Caco-2 (cell line): ENCODE data around the gene BDKRB2. TPM values are rescaled to one million over a fixed set of nuclear protein-coding genes. Genes with fewer than 3 reads are reported as not detected.

Source experiments
- BruUV-seq: library from RNA; stranded (reverse); fragments of 400-500 nt; replicated peaks from 2 replicates; lab custom pipeline; 2021; lab: Mats Ljungman, UMichigan
- CTCF ChIA-PET: fragments of 300-600 bp; sonication (Branson Sonifier 250); formaldehyde crosslinking; loops from one replicate; lab custom pipeline; 2022; ENCODE audit warnings: antibody characterized with exemption; lab: Charles Lee
- POLR2A ChIA-PET: fragments of 300-600 bp; sonication (Branson Sonifier 250); formaldehyde crosslinking; loops from one replicate; lab custom pipeline; 2022; ENCODE audit warnings: antibody characterized with exemption; lab: Charles Lee
- DNase-seq, 2 experiments: peaks; one replicate each; pipeline versions ENCODE4 v3.0.0 to v3.0.0-alpha.2; 2020 to 2022
- H3K27me3 ChIP-seq: replicated peaks from 2 replicates; pipeline ENCODE4 v1.6.0; 2011; ENCODE audit warnings: low read length; ENCODE audit not compliant: control insufficient read depth, insufficient read depth
- H3K36me3 ChIP-seq: 2 replicates; pipeline ENCODE4 v1.5.1; 2011; ENCODE audit warnings: low read length; ENCODE audit not compliant: control insufficient read depth, insufficient read depth
- H3K4me1 ChIP-seq: fragments of 250-450 bp; sonication (Bioruptor Pico); 2 replicates; pipeline ENCODE4 v1.5.1; 2020; ENCODE audit warnings: mild to moderate bottlenecking
- H3K4me3 ChIP-seq: 2 replicates; pipeline ENCODE4 v1.5.1; 2011; ENCODE audit warnings: low read depth, mild to moderate bottlenecking, control low read depth, low read length
- H3K9me3 ChIP-seq: fragments of 250-450 bp; sonication (Bioruptor Pico); 2 replicates; pipeline ENCODE4 v1.5.1; 2020; ENCODE audit warnings: mild to moderate bottlenecking, moderate library complexity
- H3K27ac Mint-ChIP-seq: one replicate; pipeline ENCODE4 v1.8.0; 2022; ENCODE audit warnings: mixed read lengths; ENCODE audit not compliant: unreplicated experiment
- H3K27me3 Mint-ChIP-seq: one replicate; pipeline ENCODE4 v1.8.0; 2022; ENCODE audit warnings: mixed read lengths; ENCODE audit not compliant: insufficient read depth, unreplicated experiment
- H3K36me3 Mint-ChIP-seq: one replicate; pipeline ENCODE4 v1.8.0; 2022; ENCODE audit warnings: mild to moderate bottlenecking, mixed read lengths; ENCODE audit not compliant: insufficient read depth, unreplicated experiment
- H3K4me1 Mint-ChIP-seq: one replicate; pipeline ENCODE4 v1.8.0; 2022; ENCODE audit warnings: low read depth, mixed read lengths; ENCODE audit not compliant: unreplicated experiment
- H3K4me3 Mint-ChIP-seq: one replicate; pipeline ENCODE4 v1.8.0; 2022; ENCODE audit warnings: mild to moderate bottlenecking, moderate library complexity, mixed read lengths; ENCODE audit not compliant: unreplicated experiment
- H3K9me3 Mint-ChIP-seq: one replicate; pipeline ENCODE4 v1.8.0; 2022; ENCODE audit warnings: mixed read lengths; ENCODE audit not compliant: unreplicated experiment
- CTCF ChIP-seq, 2 experiments: fragments of 200-600 bp in 1 of 2; IDR thresholded peaks; 1 replicate in 1 of 2; 2 replicates in 1 of 2; pipeline versions ENCODE4 v1.5.1 to v1.8.0; 2011 to 2022; ENCODE audit warnings: antibody characterized with exemption in 1 of 2, control low read depth in 1 of 2, inconsistent platforms in 1 of 2, low read depth in 1 of 2, low read length in 1 of 2, mild to moderate bottlenecking in 1 of 2, moderate library complexity in 1 of 2; ENCODE audit not compliant: insufficient read depth in 1 of 2, severe bottlenecking in 1 of 2, unreplicated experiment in 1 of 2
- intact Hi-C: fragments of 100-400 bp; cut with micrococcal nuclease; formaldehyde crosslinking; loops from one replicate; pipeline ENCODE4 v1.10.0; 2022; ENCODE audit not compliant: unreplicated experiment
- total RNA-seq: library from RNA; stranded (reverse); gene quantifications from 2 replicates; pipeline ENCODE4 v1.2.3, GENCODE V29; 2022

Gene BDKRB2
- total RNA-seq, 1 experiment from 2014 or later, result 2.0 TPM

- intact Hi-C loops, result loop anchor here (5.0 kb wide), 2 partner anchors 40 to 80 kb away; no protein-coding TSS in a partner anchor
- Histone ChIP-seq H3K9me3 (peaks cover 8% of the 10 kb centered on the region), H3K27me3 (no peaks in the 10 kb centered on the region), H3K4me1 (peaks cover 29% of the 10 kb centered on the region), H3K4me3 (no peak overlapping the region), H3K36me3 (no peaks in the 10 kb centered on the region)
- peak overlapping the region; percentile 58 for H3K27ac Mint-ChIP-seq
- TF ChIP-seq CTCF (IDR thresholded peaks at IDR 0.05; ENCODE audit: insufficient read depth in 1 of 2, low read depth in 1 of 2, low read length in 1 of 2, severe bottlenecking in 1 of 2, unreplicated experiment in 1 of 2), result no peak
- ChIA-PET CTCF (no interaction called here), POLR2A (no interaction called here)
- no TSS peak for BruUV-seq
- DNase-seq, result no peak
- H3K27me3 Mint-ChIP-seq, result no peaks in the 10 kb centered on the region
- H3K36me3 Mint-ChIP-seq, result peaks cover 19% of the 10 kb centered on the region
- H3K4me1 Mint-ChIP-seq, result peaks cover 28% of the 10 kb centered on the region
- no peaks in the 10 kb centered on the region for H3K9me3 Mint-ChIP-seq
- H3K4me3 Mint-ChIP-seq, result no peak overlapping the region
Observed at GRCh38 chr14:96197163-96197852, 7.3 kb upstream of the BDKRB2 start.

- DNase-seq, result no peak
- Mint-ChIP-seq H3K27me3 (no peaks in the 10 kb centered on the region), H3K4me1 (peaks cover 28% of the 10 kb centered on the region), H3K4me3 (no peak overlapping the region), H3K36me3 (peaks cover 19% of the 10 kb centered on the region), H3K9me3 (no peaks in the 10 kb centered on the region), H3K27ac (peak overlapping the region; percentile 58)
- no peak for TF ChIP-seq CTCF (IDR thresholded peaks at IDR 0.05; ENCODE audit: insufficient read depth in 1 of 2, low read depth in 1 of 2, low read length in 1 of 2, severe bottlenecking in 1 of 2, unreplicated experiment in 1 of 2)
- intact Hi-C loops, result loop anchor here (5.0 kb wide), 2 partner anchors 39 to 79 kb away; no protein-coding TSS in a partner anchor
- BruUV-seq, result no TSS peak
- CTCF ChIA-PET, result no interaction called here
- POLR2A ChIA-PET, result no interaction called here
- H3K9me3 ChIP-seq, result peaks cover 8% of the 10 kb centered on the region
- no peaks in the 10 kb centered on the region for H3K36me3 ChIP-seq
- H3K27me3 ChIP-seq, result no peaks in the 10 kb centered on the region
- H3K4me3 ChIP-seq, result no peak overlapping the region
- peaks cover 29% of the 10 kb centered on the region for H3K4me1 ChIP-seq
Observed at GRCh38 chr14:96197969-96198368, 6.7 kb upstream of the BDKRB2 start.

DNA sequence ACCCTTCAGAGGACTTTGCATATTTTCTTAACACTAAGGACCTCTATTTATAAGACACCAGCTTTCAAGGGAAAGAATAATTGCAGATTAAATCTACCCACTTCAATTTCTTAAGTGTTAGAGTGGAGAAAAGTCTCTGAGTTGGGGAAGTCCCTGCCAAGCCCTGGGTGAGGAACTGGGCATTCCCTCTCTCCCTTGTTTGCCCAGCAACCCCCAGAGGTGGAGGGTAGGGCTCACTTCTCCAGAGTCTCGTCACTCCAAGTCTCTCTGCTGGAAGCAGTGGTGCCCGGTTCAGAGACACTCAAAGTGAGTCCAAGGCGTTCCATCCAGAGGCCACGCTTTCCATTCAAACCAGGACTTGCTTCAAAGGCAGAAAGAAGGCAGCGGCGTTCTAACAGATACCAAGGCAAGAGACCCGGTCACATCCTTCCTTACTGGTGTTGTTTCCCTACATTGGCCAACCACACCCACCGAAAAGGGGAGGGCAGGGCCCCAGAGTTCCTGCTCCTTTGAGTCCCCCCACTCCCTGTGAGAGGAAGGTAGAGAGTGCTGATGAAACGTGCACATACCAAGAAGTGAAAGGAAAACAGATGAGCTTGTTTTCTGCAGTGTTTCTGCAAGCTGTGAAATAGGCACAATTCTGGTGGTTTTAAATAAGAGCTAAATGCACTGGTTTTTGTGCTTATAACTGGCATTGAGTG is 6.1 kb upstream of the BDKRB2 start:
- no peak overlapping the region for H3K27ac Mint-ChIP-seq
- no peaks in the 10 kb centered on the region for H3K36me3 ChIP-seq
- H3K4me3 Mint-ChIP-seq, result no peak overlapping the region
- no peak for TF ChIP-seq CTCF (IDR thresholded peaks at IDR 0.05; ENCODE audit: insufficient read depth in 1 of 2, low read depth in 1 of 2, low read length in 1 of 2, severe bottlenecking in 1 of 2, unreplicated experiment in 1 of 2)
- no peaks in the 10 kb centered on the region for H3K9me3 Mint-ChIP-seq
- H3K27me3 ChIP-seq, result no peaks in the 10 kb centered on the region
- H3K4me3 ChIP-seq, result no peak overlapping the region
- ChIA-PET CTCF (no interaction called here), POLR2A (no interaction called here)
- H3K36me3 Mint-ChIP-seq, result peaks cover 19% of the 10 kb centered on the region
- H3K4me1 ChIP-seq, result peaks cover 32% of the 10 kb centered on the region
- H3K9me3 ChIP-seq, result peaks cover 8% of the 10 kb centered on the region
- H3K4me1 Mint-ChIP-seq, result peaks cover 28% of the 10 kb centered on the region
- peak in 1 of 2 experiments; percentile 8 for DNase-seq
- intact Hi-C loops, result loop anchor here (5.0 kb wide), 2 partner anchors 39 to 79 kb away; no protein-coding TSS in a partner anchor
- BruUV-seq, result no TSS peak
- no peaks in the 10 kb centered on the region for H3K27me3 Mint-ChIP-seq
